OCI-LY1 (cell line): Measurements from ENCODE around the gene CCDC117.

ENCODE experiments used
- CTCF ChIP-seq: fragments of 200-600 bp; sonication (generic), shearing (Covaris generic); IDR thresholded peaks from 2 replicates; pipeline ENCODE4 v1.5.1; 2017; ENCODE audit warnings: mild to moderate bottlenecking, antibody characterized with exemption, low read length, moderate library complexity, mixed read lengths
- EZH2 ChIP-seq: fragments of 200-600 bp; sonication (generic), shearing (Covaris generic); IDR thresholded peaks from 2 replicates; pipeline ENCODE4 v1.8.0; 2017; ENCODE audit warnings: borderline replicate concordance, mixed run types, mild to moderate bottlenecking, antibody characterized with exemption, low read length, moderate library complexity, mixed read lengths

GRCh38 chr22:28783786-28784671 is 11.5 kb downstream of the CCDC117 start:
- TF ChIP-seq CTCF: no peak
- TF ChIP-seq EZH2: no peak
